Osteocyte (in vitro differentiated cells): ENCODE measurements around the gene VDR. TPM values are rescaled to one million over a fixed set of nuclear protein-coding genes. Genes with fewer than 3 reads are reported as not detected.
A peak's percentile ranks its signal among the peaks of the same experiment; 100 is the strongest.

Experiments
- DNase-seq: peaks from one replicate; pipeline ENCODE4 v3.0.0; 2021; ENCODE audit warnings: mixed read lengths; ENCODE audit not compliant: unreplicated experiment; ENCODE audit errors: extremely low spot score
- H3K27ac Mint-ChIP-seq: one replicate; pipeline ENCODE4 v1.8.0; 2021; ENCODE audit warnings: mild to moderate bottlenecking, mixed read lengths; ENCODE audit not compliant: unreplicated experiment
- H3K27me3 Mint-ChIP-seq: one replicate; pipeline ENCODE4 v1.8.0; 2021; ENCODE audit warnings: mixed read lengths; ENCODE audit not compliant: unreplicated experiment
- H3K36me3 Mint-ChIP-seq: one replicate; pipeline ENCODE4 v1.8.0; 2021; ENCODE audit warnings: mixed read lengths; ENCODE audit not compliant: unreplicated experiment
- H3K4me1 Mint-ChIP-seq: one replicate; pipeline ENCODE4 v1.8.0; 2021; ENCODE audit warnings: mixed read lengths; ENCODE audit not compliant: unreplicated experiment
- H3K4me3 Mint-ChIP-seq: one replicate; pipeline ENCODE4 v1.8.0; 2021; ENCODE audit warnings: mild to moderate bottlenecking, moderate library complexity, mixed read lengths; ENCODE audit not compliant: unreplicated experiment
- H3K9me3 Mint-ChIP-seq: one replicate; pipeline ENCODE4 v1.8.0; 2021; ENCODE audit warnings: mixed read lengths; ENCODE audit not compliant: unreplicated experiment
- total RNA-seq: library from RNA; stranded (reverse); gene quantifications from 2 replicates; pipeline ENCODE4 v1.2.1, GENCODE V29; 2021
- TF ChIP-seq, protein P1 (sequence below): fragments of 200-600 bp; sonication (generic); IDR thresholded peaks from 2 replicates; pipeline ENCODE4 v1.5.0; 2021; ENCODE audit warnings: antibody characterized with exemption, mild to moderate bottlenecking, moderate library complexity

VDR gene
- total RNA-seq, 1 donor from 2014 or later = 2.7 TPM

DNA sequence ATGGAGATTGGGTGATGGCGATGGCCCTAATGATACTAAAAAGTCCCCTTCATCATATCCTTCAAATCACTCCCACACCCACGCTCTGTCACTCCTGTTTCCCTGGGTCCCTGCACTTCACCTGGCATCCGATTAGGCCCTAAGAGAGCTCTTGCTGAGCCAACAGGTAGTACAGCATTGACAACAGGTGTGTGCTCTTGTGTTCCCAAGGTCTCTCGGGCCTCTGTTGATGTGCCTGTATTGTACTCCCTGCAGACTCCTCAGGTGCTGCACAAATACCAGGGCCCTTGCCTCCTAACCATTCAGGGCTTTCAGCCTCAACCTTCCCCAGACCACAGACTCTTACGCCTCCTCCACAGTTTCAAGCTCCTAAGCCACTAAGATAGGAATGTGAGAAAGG, 25.8 kb upstream of the VDR start:
- H3K36me3 Mint-ChIP-seq = no peaks in the 10 kb centered on the region
- H3K9me3 Mint-ChIP-seq = no peaks in the 10 kb centered on the region
- peaks cover 12% of the 10 kb centered on the region for H3K4me1 Mint-ChIP-seq
- no peak overlapping the region for H3K27ac Mint-ChIP-seq
- peak; percentile 54 for DNase-seq
- no peak overlapping the region for H3K4me3 Mint-ChIP-seq
- TF ChIP-seq, protein P1, sequence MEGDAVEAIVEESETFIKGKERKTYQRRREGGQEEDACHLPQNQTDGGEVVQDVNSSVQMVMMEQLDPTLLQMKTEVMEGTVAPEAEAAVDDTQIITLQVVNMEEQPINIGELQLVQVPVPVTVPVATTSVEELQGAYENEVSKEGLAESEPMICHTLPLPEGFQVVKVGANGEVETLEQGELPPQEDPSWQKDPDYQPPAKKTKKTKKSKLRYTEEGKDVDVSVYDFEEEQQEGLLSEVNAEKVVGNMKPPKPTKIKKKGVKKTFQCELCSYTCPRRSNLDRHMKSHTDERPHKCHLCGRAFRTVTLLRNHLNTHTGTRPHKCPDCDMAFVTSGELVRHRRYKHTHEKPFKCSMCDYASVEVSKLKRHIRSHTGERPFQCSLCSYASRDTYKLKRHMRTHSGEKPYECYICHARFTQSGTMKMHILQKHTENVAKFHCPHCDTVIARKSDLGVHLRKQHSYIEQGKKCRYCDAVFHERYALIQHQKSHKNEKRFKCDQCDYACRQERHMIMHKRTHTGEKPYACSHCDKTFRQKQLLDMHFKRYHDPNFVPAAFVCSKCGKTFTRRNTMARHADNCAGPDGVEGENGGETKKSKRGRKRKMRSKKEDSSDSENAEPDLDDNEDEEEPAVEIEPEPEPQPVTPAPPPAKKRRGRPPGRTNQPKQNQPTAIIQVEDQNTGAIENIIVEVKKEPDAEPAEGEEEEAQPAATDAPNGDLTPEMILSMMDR = no peak
- peaks cover 25% of the 10 kb centered on the region for H3K27me3 Mint-ChIP-seq

DNA sequence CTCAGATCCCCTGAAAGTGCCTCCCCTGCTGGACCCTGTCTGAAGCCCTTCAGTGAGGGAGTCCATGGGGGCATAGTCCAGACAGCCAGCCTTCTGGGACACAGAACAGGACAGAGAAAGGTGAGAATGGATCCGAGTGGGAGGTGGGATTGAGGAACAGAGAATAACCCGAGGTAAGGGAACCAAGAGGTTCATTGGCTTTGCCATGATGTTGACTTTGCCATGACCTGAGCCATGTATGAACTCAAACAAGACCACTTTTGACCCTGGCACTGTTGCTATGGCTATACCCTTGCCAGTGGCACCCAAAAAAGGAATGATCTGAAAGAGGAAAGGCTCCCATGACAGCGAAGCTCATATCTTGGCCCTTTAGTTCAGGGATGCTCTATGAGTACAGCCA, 22.6 kb upstream of the VDR start:
- Mint-ChIP-seq H3K27ac (no peak overlapping the region), H3K27me3 (peaks cover 46% of the 10 kb centered on the region), H3K36me3 (no peaks in the 10 kb centered on the region), H3K4me1 (no peaks in the 10 kb centered on the region), H3K4me3 (no peak overlapping the region), H3K9me3 (no peaks in the 10 kb centered on the region)
- peak; percentile 54 for DNase-seq
- TF ChIP-seq, protein P1 = no peak

DNA sequence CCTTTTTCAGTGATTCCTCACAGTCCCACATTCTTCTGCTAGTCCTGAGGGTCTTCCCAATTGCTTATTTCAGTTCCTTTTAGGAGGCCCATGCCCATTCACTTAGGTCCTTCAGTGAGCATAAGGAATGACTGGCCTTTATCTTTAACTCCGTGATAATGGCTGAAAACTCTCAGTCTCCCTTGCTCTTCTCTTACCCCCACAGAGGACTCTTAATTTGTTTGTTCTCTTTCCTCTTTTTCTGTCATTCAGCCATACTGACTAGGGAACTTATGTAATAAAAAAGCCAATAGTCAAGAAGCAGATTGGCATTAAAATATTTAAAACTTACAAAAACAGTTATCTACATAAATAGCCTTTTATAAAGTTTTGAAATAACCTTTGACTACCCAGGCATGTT, 17.1 kb upstream of the VDR start:
- Mint-ChIP-seq H3K27me3 (peaks cover 66% of the 10 kb centered on the region), H3K27ac (no peak overlapping the region), H3K9me3 (no peaks in the 10 kb centered on the region), H3K4me3 (no peak overlapping the region), H3K4me1 (no peaks in the 10 kb centered on the region), H3K36me3 (no peaks in the 10 kb centered on the region)
- peak; percentile 7 for DNase-seq
- TF ChIP-seq, protein P1 = no peak

DNA sequence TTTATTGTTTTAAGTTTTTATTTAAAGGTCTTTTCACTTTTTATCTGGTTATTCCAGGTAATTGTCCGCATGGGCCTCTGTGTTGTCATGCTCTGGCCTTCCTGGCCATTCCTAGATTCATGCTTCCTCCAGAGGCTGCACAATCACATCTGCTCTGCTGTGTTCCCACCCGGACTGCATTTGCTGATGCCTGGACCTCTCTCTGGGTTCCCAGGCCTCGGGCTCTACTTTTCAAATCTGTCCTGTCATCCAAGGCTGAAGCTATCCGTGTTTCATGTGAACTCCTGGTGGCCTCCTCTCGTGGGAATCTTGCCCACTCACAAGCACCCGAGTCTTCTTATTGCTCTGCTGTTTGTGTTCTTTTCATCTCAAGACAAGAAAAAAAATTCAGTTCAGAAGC, 16.1 kb upstream of the VDR start:
- TF ChIP-seq, protein P1 = no peak
- H3K4me3 Mint-ChIP-seq = no peak overlapping the region
- no peaks in the 10 kb centered on the region for H3K4me1 Mint-ChIP-seq
- H3K27me3 Mint-ChIP-seq = peaks cover 70% of the 10 kb centered on the region
- no peaks in the 10 kb centered on the region for H3K9me3 Mint-ChIP-seq
- H3K36me3 Mint-ChIP-seq = no peaks in the 10 kb centered on the region
- peak; percentile 53 for DNase-seq
- no peak overlapping the region for H3K27ac Mint-ChIP-seq

DNA sequence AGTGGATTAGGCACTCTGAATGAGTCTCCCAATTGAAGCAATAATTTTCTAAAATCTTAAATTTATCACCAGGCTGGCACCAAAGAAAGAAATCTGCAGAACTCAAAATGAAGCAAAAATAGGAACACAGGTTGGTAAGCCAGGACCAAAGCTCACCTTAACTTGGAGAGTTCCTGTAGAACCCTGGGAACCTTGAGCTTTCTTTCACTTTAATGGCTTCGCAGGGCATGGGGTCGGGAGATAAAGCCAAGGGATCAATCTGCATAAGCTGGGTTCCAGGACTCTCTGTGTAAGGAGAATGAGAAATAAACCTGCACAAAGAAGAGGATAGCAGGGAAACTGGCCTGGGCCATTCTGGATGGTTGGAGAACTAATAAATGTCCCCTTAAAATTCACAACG, 8.3 kb upstream of the VDR start:
- peak; percentile 21 for DNase-seq
- Mint-ChIP-seq H3K4me3 (no peak overlapping the region), H3K9me3 (peaks cover 5% of the 10 kb centered on the region), H3K4me1 (peaks cover 6% of the 10 kb centered on the region), H3K27ac (no peak overlapping the region), H3K36me3 (no peaks in the 10 kb centered on the region), H3K27me3 (peaks cover 27% of the 10 kb centered on the region)
- TF ChIP-seq, protein P1 = no peak
